WTC11 (cell line): ENCODE results near the gene HNRNPCL1. TPM values are rescaled to one million over a fixed set of nuclear protein-coding genes. Genes with fewer than 3 reads are reported as not detected.

ENCODE experiments used
- ATAC-seq: fragments of 200-7000 bp; cut with Tn5 transposase; 2 replicates; pipeline ENCODE4 v1.10.0; 2021; ENCODE audit warnings: mild to moderate bottlenecking, moderate library complexity
- CTCF ChIA-PET: fragments of 300-600 bp; sonication (Branson Sonifier 250); formaldehyde crosslinking; loops from one replicate; lab custom pipeline; 2021; ENCODE audit warnings: antibody characterized with exemption; lab: Charles Lee
- POLR2A ChIA-PET: fragments of 350-600 bp; sonication (Branson Sonifier 250); formaldehyde crosslinking; loops from one replicate; lab custom pipeline; 2021; ENCODE audit warnings: antibody characterized with exemption; lab: Charles Lee
- DNase-seq: peaks from one replicate; pipeline ENCODE4 v3.0.0; 2021; ENCODE audit warnings: low spot score
- H3K27ac Mint-ChIP-seq: 2 replicates; pipeline ENCODE4 v1.8.0; 2021; ENCODE audit warnings: mixed read lengths
- H3K27me3 Mint-ChIP-seq: 2 replicates; pipeline ENCODE4 v1.8.0; 2021; ENCODE audit warnings: low read depth, mild to moderate bottlenecking, moderate library complexity, mixed read lengths
- H3K36me3 Mint-ChIP-seq: 2 replicates; pipeline ENCODE4 v1.8.0; 2021; ENCODE audit warnings: mixed read lengths
- H3K4me1 Mint-ChIP-seq: 2 replicates; pipeline ENCODE4 v1.8.0; 2022; ENCODE audit warnings: mixed read lengths
- H3K4me3 Mint-ChIP-seq: 2 replicates; pipeline ENCODE4 v1.8.0; 2021; ENCODE audit warnings: mild to moderate bottlenecking, moderate library complexity, mixed read lengths
- H3K9me3 Mint-ChIP-seq: 2 replicates; pipeline ENCODE4 v1.8.0; 2021; ENCODE audit warnings: mixed read lengths
- AR ChIP-seq: fragments of 250-450 bp; sonication (Bioruptor Pico); IDR thresholded peaks from 2 replicates; pipeline ENCODE4 v1.9.0; 2021; ENCODE audit warnings: mild to moderate bottlenecking
- CDX4 ChIP-seq: fragments of 250-450 bp; sonication (Bioruptor Pico); IDR thresholded peaks from 2 replicates; pipeline ENCODE4 v1.9.0; 2021; ENCODE audit warnings: moderate library complexity, mild to moderate bottlenecking, inconsistent platforms, borderline replicate concordance
- CREB1 ChIP-seq: sonication (generic); formaldehyde crosslinking; IDR thresholded peaks from 2 replicates; pipeline ENCODE4 v1.8.0; 2023; ENCODE audit warnings: mild to moderate bottlenecking, missing genetic modification reagents
- FOXK1 ChIP-seq: sonication (generic); formaldehyde crosslinking; IDR thresholded peaks from 2 replicates; pipeline ENCODE4 v1.8.0; 2022; ENCODE audit warnings: mild to moderate bottlenecking, moderate library complexity, missing genetic modification reagents
- HMGXB4 ChIP-seq: sonication (generic); formaldehyde crosslinking; IDR thresholded peaks from 2 replicates; pipeline ENCODE4 v1.8.1; 2023; ENCODE audit warnings: mild to moderate bottlenecking, moderate library complexity, missing genetic modification reagents
- IRF1 ChIP-seq: sonication (generic); formaldehyde crosslinking; IDR thresholded peaks from 2 replicates; pipeline ENCODE4 v1.8.0; 2023; ENCODE audit warnings: missing genetic modification reagents
- JAZF1 ChIP-seq: fragments of 250-450 bp; sonication (Bioruptor Pico); IDR thresholded peaks from 2 replicates; pipeline ENCODE4 v1.9.0; 2021; ENCODE audit warnings: moderate library complexity, mild to moderate bottlenecking, inconsistent platforms
- MYBL2 ChIP-seq: sonication (generic); formaldehyde crosslinking; IDR thresholded peaks from 2 replicates; pipeline ENCODE4 v1.8.1; 2023; ENCODE audit warnings: mild to moderate bottlenecking, moderate library complexity, missing genetic modification reagents
- PRRX2 ChIP-seq: fragments of 250-450 bp; sonication (Bioruptor Pico); IDR thresholded peaks from 2 replicates; pipeline ENCODE4 v1.8.0; 2021; ENCODE audit warnings: mild to moderate bottlenecking
- RELA ChIP-seq: sonication (generic); formaldehyde crosslinking; IDR thresholded peaks from 2 replicates; pipeline ENCODE4 v1.8.1; 2022; ENCODE audit warnings: missing genetic modification reagents, mild to moderate bottlenecking, borderline replicate concordance
- SMAD3 ChIP-seq: sonication (generic); formaldehyde crosslinking; IDR thresholded peaks from 2 replicates; pipeline ENCODE4 v1.8.0; 2022; ENCODE audit warnings: missing genetic modification reagents, mild to moderate bottlenecking, borderline replicate concordance
- SOX15 ChIP-seq: fragments of 250-450 bp; sonication (Bioruptor Pico); IDR thresholded peaks from 2 replicates; pipeline ENCODE4 v1.9.0; 2021; ENCODE audit warnings: mild to moderate bottlenecking
- SP1 ChIP-seq: sonication (generic); formaldehyde crosslinking; conservative IDR thresholded peaks from 2 replicates; pipeline ENCODE4 v1.8.1; 2022; ENCODE audit warnings: missing genetic modification reagents
- ZNF232 ChIP-seq: sonication (generic); formaldehyde crosslinking; IDR thresholded peaks from 2 replicates; pipeline ENCODE4 v1.8.0; 2022; ENCODE audit warnings: mild to moderate bottlenecking, missing genetic modification reagents
- ZNF317 ChIP-seq: sonication (generic); formaldehyde crosslinking; IDR thresholded peaks from 2 replicates; pipeline ENCODE4 v1.8.1; 2023; ENCODE audit warnings: low read depth, mild to moderate bottlenecking, moderate library complexity, missing genetic modification reagents, borderline replicate concordance
- ZNF416 ChIP-seq: fragments of 250-450 bp; sonication (Bioruptor Pico); IDR thresholded peaks from 2 replicates; pipeline ENCODE4 v1.9.0; 2021; ENCODE audit warnings: mild to moderate bottlenecking, inconsistent platforms
- ZNF671 ChIP-seq: fragments of 250-450 bp; sonication (Bioruptor Pico); IDR thresholded peaks from 2 replicates; pipeline ENCODE4 v1.8.0; 2021; ENCODE audit warnings: mild to moderate bottlenecking
- total RNA-seq: library from RNA; stranded (reverse); gene quantifications from 3 replicates; pipeline ENCODE4 v1.2.3, GENCODE V29; 2021
- TF ChIP-seq, protein P1 (sequence below): fragments of 250-450 bp; sonication (Bioruptor Pico); IDR thresholded peaks from 2 replicates; pipeline ENCODE4 v1.8.0; 2021; ENCODE audit warnings: mild to moderate bottlenecking
- TF ChIP-seq, protein P2 (sequence below): fragments of 250-450 bp; sonication (Bioruptor Pico); IDR thresholded peaks from 2 replicates; pipeline ENCODE4 v2.1.2; 2022; ENCODE audit warnings: mild to moderate bottlenecking, moderate library complexity
- TF ChIP-seq, protein P3 (sequence below): sonication (generic); formaldehyde crosslinking; IDR thresholded peaks from 2 replicates; pipeline ENCODE4 v1.8.1; 2023; ENCODE audit warnings: mild to moderate bottlenecking, missing genetic modification reagents, moderate library complexity

Gene HNRNPCL1
- total RNA-seq, 1 experiment from 2014 or later, result not detected

- no peak for ATAC-seq
Measured at GRCh38 chr1:12811409-12811784, 37.1 kb downstream of the HNRNPCL1 start.

DNA sequence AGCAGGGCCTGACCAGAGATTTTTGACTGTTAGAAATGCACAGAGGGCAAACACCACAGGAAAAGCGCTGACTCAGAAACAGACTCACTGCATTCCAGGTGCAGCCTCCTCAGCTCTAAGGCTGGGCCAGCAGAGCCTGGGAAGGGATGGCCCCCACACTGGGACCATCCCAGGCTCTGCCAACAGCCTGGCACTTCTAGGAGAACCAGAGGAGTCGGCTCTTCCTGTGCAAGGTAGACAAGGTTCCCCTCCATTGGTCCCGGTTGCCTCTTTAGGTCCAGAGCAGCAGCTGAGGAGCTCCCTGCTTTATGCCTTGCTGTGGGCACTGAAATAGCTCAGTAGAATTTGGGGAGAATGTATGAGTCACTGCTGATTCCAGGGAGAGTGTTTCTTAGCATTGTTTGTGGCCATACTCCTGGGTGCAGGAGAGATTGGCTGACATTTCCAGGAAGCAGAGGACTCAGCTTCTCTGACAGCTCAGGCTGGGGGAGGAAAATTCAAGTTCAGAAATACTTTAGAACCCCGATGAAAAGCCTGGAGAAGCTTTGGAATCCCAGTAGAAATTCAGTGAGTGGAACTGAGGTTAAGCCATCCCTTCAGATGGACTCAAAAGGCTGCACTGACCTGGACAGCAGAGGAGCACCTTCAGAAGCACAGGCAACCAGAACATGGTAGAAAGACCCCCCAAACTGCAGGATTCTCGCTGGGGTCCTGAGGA is 37.7 kb downstream of the HNRNPCL1 start:
- peaks cover 17% of the 10 kb centered on the region for H3K27me3 Mint-ChIP-seq
- CTCF ChIA-PET, result no interaction called here
- DNase-seq, result no peak
- peaks cover 45% of the 10 kb centered on the region for H3K36me3 Mint-ChIP-seq
- POLR2A ChIA-PET, result no interaction called here
- no peak for ATAC-seq
- H3K27ac Mint-ChIP-seq, result no peak overlapping the region
- peaks cover 76% of the 10 kb centered on the region for H3K9me3 Mint-ChIP-seq
- no peaks in the 10 kb centered on the region for H3K4me1 Mint-ChIP-seq
- no peak overlapping the region for H3K4me3 Mint-ChIP-seq
- TF ChIP-seq IRF1 (CRISPR knock-in tag) (no peak), HMGXB4 (CRISPR knock-in tag) (no peak), ZNF416 (CRISPR knock-in tag) (no peak), CDX4 (no peak), AR (no peak), SP1 (no peak), FOXK1 (no peak), JAZF1 (CRISPR knock-in tag) (no peak), RELA (CRISPR knock-in tag) (no peak), SOX15 (no peak), PRRX2 (no peak), ZNF317 (no peak), ZNF232 (CRISPR knock-in tag) (no peak), MYBL2 (CRISPR knock-in tag) (no peak), ZNF671 (CRISPR knock-in tag) (no peak)
- TF ChIP-seq, protein P1, sequence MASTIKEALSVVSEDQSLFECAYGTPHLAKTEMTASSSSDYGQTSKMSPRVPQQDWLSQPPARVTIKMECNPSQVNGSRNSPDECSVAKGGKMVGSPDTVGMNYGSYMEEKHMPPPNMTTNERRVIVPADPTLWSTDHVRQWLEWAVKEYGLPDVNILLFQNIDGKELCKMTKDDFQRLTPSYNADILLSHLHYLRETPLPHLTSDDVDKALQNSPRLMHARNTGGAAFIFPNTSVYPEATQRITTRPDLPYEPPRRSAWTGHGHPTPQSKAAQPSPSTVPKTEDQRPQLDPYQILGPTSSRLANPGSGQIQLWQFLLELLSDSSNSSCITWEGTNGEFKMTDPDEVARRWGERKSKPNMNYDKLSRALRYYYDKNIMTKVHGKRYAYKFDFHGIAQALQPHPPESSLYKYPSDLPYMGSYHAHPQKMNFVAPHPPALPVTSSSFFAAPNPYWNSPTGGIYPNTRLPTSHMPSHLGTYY (CRISPR knock-in tag), result no peak
- TF ChIP-seq, protein P2, sequence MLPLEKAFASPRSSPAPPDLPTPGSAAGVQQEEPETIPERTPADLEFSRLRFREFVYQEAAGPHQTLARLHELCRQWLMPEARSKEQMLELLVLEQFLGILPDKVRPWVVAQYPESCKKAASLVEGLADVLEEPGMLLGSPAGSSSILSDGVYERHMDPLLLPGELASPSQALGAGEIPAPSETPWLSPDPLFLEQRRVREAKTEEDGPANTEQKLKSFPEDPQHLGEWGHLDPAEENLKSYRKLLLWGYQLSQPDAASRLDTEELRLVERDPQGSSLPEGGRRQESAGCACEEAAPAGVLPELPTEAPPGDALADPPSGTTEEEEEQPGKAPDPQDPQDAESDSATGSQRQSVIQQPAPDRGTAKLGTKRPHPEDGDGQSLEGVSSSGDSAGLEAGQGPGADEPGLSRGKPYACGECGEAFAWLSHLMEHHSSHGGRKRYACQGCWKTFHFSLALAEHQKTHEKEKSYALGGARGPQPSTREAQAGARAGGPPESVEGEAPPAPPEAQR (CRISPR knock-in tag), result no peak

More at GRCh38 chr1:12811409-12811784, 37.1 kb downstream of the HNRNPCL1 start:
- no peak for DNase-seq
- Mint-ChIP-seq H3K36me3 (peaks cover 39% of the 10 kb centered on the region), H3K9me3 (peaks cover 73% of the 10 kb centered on the region), H3K4me3 (no peak overlapping the region), H3K27ac (no peak overlapping the region), H3K27me3 (peaks cover 13% of the 10 kb centered on the region), H3K4me1 (no peaks in the 10 kb centered on the region)
- POLR2A ChIA-PET, result no interaction called here
- TF ChIP-seq SOX15 (no peak), CREB1 (CRISPR knock-in tag) (no peak), SMAD3 (no peak)
- TF ChIP-seq, protein P3, sequence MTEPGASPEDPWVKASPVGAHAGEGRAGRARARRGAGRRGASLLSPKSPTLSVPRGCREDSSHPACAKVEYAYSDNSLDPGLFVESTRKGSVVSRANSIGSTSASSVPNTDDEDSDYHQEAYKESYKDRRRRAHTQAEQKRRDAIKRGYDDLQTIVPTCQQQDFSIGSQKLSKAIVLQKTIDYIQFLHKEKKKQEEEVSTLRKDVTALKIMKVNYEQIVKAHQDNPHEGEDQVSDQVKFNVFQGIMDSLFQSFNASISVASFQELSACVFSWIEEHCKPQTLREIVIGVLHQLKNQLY, result no peak
- TF ChIP-seq, protein P1 (CRISPR knock-in tag), result no peak
- CTCF ChIA-PET, result no interaction called here
